ENCODE results near the gene PDE4B. TPM values are rescaled to one million over a fixed set of nuclear protein-coding genes. Genes with fewer than 3 reads are reported as not detected.

Gene PDE4B
- total and polyA plus RNA-seq, 2 of the 13 experiments (the other 11 are each of a cell fraction or from before 2014, with no cell fraction given), result not detected

GRCh38 chr1:65946376-65946775, 153.7 kb downstream of the PDE4B start:
- WGBS (ENCODE audit: low lambda C conversion rate), result 0% methylated on average over 1 of the region's 1 CpG
- no TSS peak for BruUV-seq (replicated peaks)
- H3K27me3 ChIP-seq (ENCODE audit: control insufficient read depth in 1 of 2, insufficient read depth in 2 of 2, low read length in 2 of 2), result no peaks in the 10 kb centered on the region
- FAIRE-seq, result no peak
- no peak overlapping the region for H3K9ac ChIP-seq (ENCODE audit: insufficient read depth, low read depth, low read length)
- H3K36me3 ChIP-seq (replicated peaks in 1 of 2; ENCODE audit: control insufficient read depth in 1 of 2, insufficient read depth in 2 of 2, low read length in 2 of 2), result no peaks in the 10 kb centered on the region
- H2AFZ ChIP-seq (ENCODE audit: low read length), result no peak overlapping the region
- intact Hi-C loops (cut with micrococcal nuclease; ENCODE audit: unreplicated experiment) (no loop called here), in situ Hi-C loops (cut with HindIII; ENCODE audit: extremely low pct_ligation_motif_present, low pct_unique_long_range_greater_than_20kb) (no loop called here)
- H3K9me3 ChIP-seq (ENCODE audit: low read length), result peaks cover 14% of the 10 kb centered on the region; the same call in 1 of the 2 replicates
- H3K4me1 ChIP-seq (ENCODE audit: insufficient read depth, low read length), result no peaks in the 10 kb centered on the region
- POLR2A ChIA-PET, result no interaction called here
- TF ChIP-seq USF2 (IDR thresholded peaks at IDR 0.05; ENCODE audit: low read depth, low read length), result peak; percentile 38; the same call in 1 of the 2 replicates
- TF ChIP-seq USF2 (CRISPR knock-in tag; IDR thresholded peaks at IDR 0.05; ENCODE audit: borderline replicate concordance), result no peak
- TF ChIP-seq SIN3A (IDR thresholded peaks at IDR 0.05; ENCODE audit: borderline replicate concordance, low read depth, low read length), result no peak
- TF ChIP-seq BATF2 (CRISPR knock-in tag; IDR thresholded peaks at IDR 0.05), result no peak
- no peak for DNase-seq (ENCODE audit: low spot score)
- CTCF ChIA-PET (ENCODE audit: low intra/inter-chr PET ratio, low total read pairs), result no interaction called here
- peak; percentile 29; the same call in 1 of the 3 replicates for ATAC-seq
- H3K4me2 ChIP-seq (ENCODE audit: low read depth, low read length), result no peak overlapping the region
- no peak overlapping the region for H3K27ac ChIP-seq (ENCODE audit: extremely low read length, insufficient read depth, low read length)
- no peaks in the 10 kb centered on the region for H3K79me2 ChIP-seq (ENCODE audit: insufficient read depth, low read length)
- H4K20me1 ChIP-seq (ENCODE audit: insufficient read depth, low read length), result no peaks in the 10 kb centered on the region
- no peak overlapping the region for H3K4me3 ChIP-seq (replicated peaks in 1 of 3; ENCODE audit: insufficient read depth in 1 of 3, low read depth in 2 of 3, low read length in 3 of 3)

GRCh38 chr1:65946960-65947359, 154.3 kb downstream of the PDE4B start:
- Histone ChIP-seq H4K20me1 (ENCODE audit: insufficient read depth, low read length) (no peaks in the 10 kb centered on the region), H3K79me2 (ENCODE audit: insufficient read depth, low read length) (no peaks in the 10 kb centered on the region), H3K4me2 (ENCODE audit: low read depth, low read length) (no peak overlapping the region), H3K27me3 (ENCODE audit: control insufficient read depth in 1 of 2, insufficient read depth in 2 of 2, low read length in 2 of 2) (no peaks in the 10 kb centered on the region), H2AFZ (ENCODE audit: low read length) (no peak overlapping the region), H3K4me1 (ENCODE audit: insufficient read depth, low read length) (no peaks in the 10 kb centered on the region), H3K4me3 (replicated peaks in 1 of 3; ENCODE audit: insufficient read depth in 1 of 3, low read depth in 2 of 3, low read length in 3 of 3) (no peak overlapping the region), H3K9me3 (ENCODE audit: low read length) (peaks cover 14% of the 10 kb centered on the region; the same call in 1 of the 2 replicates), H3K27ac (ENCODE audit: extremely low read length, insufficient read depth, low read length) (no peak overlapping the region), H3K36me3 (replicated peaks in 1 of 2; ENCODE audit: control insufficient read depth in 1 of 2, insufficient read depth in 2 of 2, low read length in 2 of 2) (no peaks in the 10 kb centered on the region), H3K9ac (ENCODE audit: insufficient read depth, low read depth, low read length) (no peak overlapping the region)
- 41% methylated on average over 5 of the region's 5 CpGs for WGBS (ENCODE audit: low lambda C conversion rate)
- in situ Hi-C loops (cut with HindIII; ENCODE audit: extremely low pct_ligation_motif_present, low pct_unique_long_range_greater_than_20kb) (no loop called here), intact Hi-C loops (cut with micrococcal nuclease; ENCODE audit: unreplicated experiment) (no loop called here)
- DNase-seq (ENCODE audit: low spot score), result no peak
- ChIA-PET CTCF (ENCODE audit: low intra/inter-chr PET ratio, low total read pairs) (no interaction called here), POLR2A (no interaction called here)
- ATAC-seq, result no peak
- no peak for FAIRE-seq
- BruUV-seq (replicated peaks), result no TSS peak
- TF ChIP-seq ZNF614 (CRISPR knock-in tag; IDR thresholded peaks at IDR 0.05; ENCODE audit: borderline replicate concordance) (no peak), RAD21 (CRISPR knock-in tag; IDR thresholded peaks at IDR 0.05) (no peak), ZNF230 (CRISPR knock-in tag; IDR thresholded peaks at IDR 0.05) (no peak), ATF3 (CRISPR knock-in tag; IDR thresholded peaks at IDR 0.05) (no peak), CENPBD1 (CRISPR knock-in tag; IDR thresholded peaks at IDR 0.05; ENCODE audit: borderline replicate concordance, low read depth) (no peak), ZFP82 (CRISPR knock-in tag; IDR thresholded peaks at IDR 0.05; ENCODE audit: borderline replicate concordance) (no peak), ZNF639 (CRISPR knock-in tag; conservative IDR thresholded peaks at IDR 0.05) (no peak), ZBTB7B (CRISPR knock-in tag; IDR thresholded peaks at IDR 0.05) (no peak), TMF1 (CRISPR knock-in tag; IDR thresholded peaks at IDR 0.05; ENCODE audit: low read depth) (no peak), FOSL1 (CRISPR knock-in tag; IDR thresholded peaks at IDR 0.05; ENCODE audit: borderline replicate concordance) (no peak), ZNF713 (CRISPR knock-in tag; IDR thresholded peaks at IDR 0.05) (no peak)

All from HepG2 (cell line).